Psoas muscle (tissue), 8 donors: ENCODE results near the gene C16orf78. TPM values are rescaled to one million over a fixed set of nuclear protein-coding genes. Genes with fewer than 3 reads are reported as not detected.

Experiments
- ATAC-seq, 4 donors: fragments of 200-7000 bp; cut with Tn5 transposase; one replicate each; pipeline ENCODE4 v1.9.1; 2020; ENCODE audit warnings: moderate library complexity in 3 of 4, mild to moderate bottlenecking in 2 of 4
- DNase-seq, 2 donors: peaks; one replicate each; pipeline ENCODE4 v3.0.0-alpha.2; 2020
- H3K27ac ChIP-seq: fragments of 200-600 bp; one replicate; pipeline ENCODE4 v1.8.0; 2022
- H3K27me3 ChIP-seq, 3 donors: fragments of 200-600 bp in 1 of 3; one replicate each; pipeline versions ENCODE4 v1.6.1 to v1.8.0; 2013 to 2022; ENCODE audit warnings: low read length in 2 of 3, mild to moderate bottlenecking in 2 of 3, moderate library complexity in 1 of 3; ENCODE audit not compliant: insufficient read depth in 3 of 3
- H3K36me3 ChIP-seq, 2 donors: fragments of 200-600 bp in 1 of 2; one replicate each; pipeline versions ENCODE4 v1.6.1 to v1.8.0; 2013 to 2022; ENCODE audit warnings: low read depth in 1 of 2, mild to moderate bottlenecking in 1 of 2, moderate library complexity in 1 of 2; ENCODE audit not compliant: insufficient read depth in 1 of 2
- H3K4me1 ChIP-seq: fragments of 200-600 bp; one replicate; pipeline ENCODE4 v1.8.0; 2022
- H3K4me3 ChIP-seq: fragments of 200-600 bp; one replicate; pipeline ENCODE4 v1.8.0; 2022; ENCODE audit warnings: mild to moderate bottlenecking
- H3K9me3 ChIP-seq: fragments of 200-600 bp; one replicate; pipeline ENCODE4 v1.8.0; 2022
- CTCF ChIP-seq: fragments of 200-600 bp; IDR thresholded peaks from one replicate; pipeline ENCODE4 v1.8.0; 2022; ENCODE audit warnings: antibody characterized with exemption
- WGBS, 3 donors: extraction: QIAGEN DNeasy Blood & Tissue Kit; methylation state at CpG; one replicate each; pipeline versions ENCODE4 v1.1.6 to v1.1.7; 2013; 5-methylcytosine and 5-hydroxymethylcytosine counted together
- intact Hi-C, 2 donors: fragments of 100-400 bp; cut with DNase I; formaldehyde crosslinking; loops; one replicate each; pipeline versions ENCODE4 v1.11.0 to v1.14.2; 2022
- long read RNA-seq, 2 donors: library from polyadenylated mRNA; unstranded; transcript quantifications; one replicate each; pipeline ENCODE4 v2.0.0, GENCODE V29; 2021
- polyA plus RNA-seq, 3 donors: library from polyadenylated mRNA; stranded (reverse); fragments of 200-250 nt; gene quantifications; one replicate each; pipeline ENCODE4 v1.2.3, GENCODE V29; 2013
- total RNA-seq, 4 donors: library from RNA; stranded (reverse); fragmentation: NEBNext Ultra II Directional in 2 of 4; extraction: Animal tissue kit (Norgen Biotek cat#: 25700) in 2 of 4; gene quantifications; one replicate each; pipeline versions ENCODE4 v1.2.1 to v1.2.4, GENCODE V29; 2021 to 2023
- donor health status: healthy with polysubstance abuse.
- donor health status: DM: no; HTN: no; CAD: no; lungs with moderate emphysema.
- donor health status: Bipolar disorder and iron deficiency.
- donor health status: healthy.
- donor health status: DM: yes; HTN: yes; CAD: no.
- donor health status: DM: no; HTN: no; CAD: no.
- donor health status: DM: no; HTN: no; CAD: no.
- donor health status: DM: yes; HTN: yes; CAD: no.

The C16orf78 gene
- not detected for total RNA-seq
- not detected for polyA plus RNA-seq
- long read RNA-seq, donor 1 = 0 reads
- long read RNA-seq, donor 2 = 0 reads

GRCh38 chr16:49373504-49373903 is at the start of gene C16orf78:
Gene C16orf78 (plus strand): TSS chr16:49373804. CDS start chr16:49373940, 136 bp downstream.
- ATAC-seq = no peak
- intact Hi-C loops = no loop called here
- Histone ChIP-seq H3K27ac (no peak within 1 kb of the TSS), H3K36me3 (no peaks in the 10 kb centered on the region), H3K4me3 (no peak within 1 kb of the TSS), H3K27me3 (peaks cover 0 to 2% (median 0%) of the 10 kb centered on the region in 3 donors), H3K4me1 (no peaks in the 10 kb centered on the region), H3K9me3 (no peaks in the 10 kb centered on the region)
- DNase-seq = no peak
- TF ChIP-seq CTCF = no peak
- WGBS, 3 donors = 88 to 95% (median 90%) methylated on average over 4 of the region's 4 CpGs

GRCh38 chr16:49324703-49325102 is 48.9 kb upstream of the C16orf78 start:
- no peak for TF ChIP-seq CTCF
- intact Hi-C loops = no loop called here
- 84 to 89% (median 89%) methylated on average over 9 of the region's 9 CpGs for WGBS, 3 donors
- ATAC-seq = no peak
- no peaks in the 10 kb centered on the region for H3K9me3 ChIP-seq
- H3K27ac ChIP-seq = no peak overlapping the region
- no peak for DNase-seq
- H3K4me1 ChIP-seq = no peaks in the 10 kb centered on the region
- no peak overlapping the region for H3K4me3 ChIP-seq
- H3K27me3 ChIP-seq = peaks cover 0 to 4% (median 2%) of the 10 kb centered on the region in 3 donors
- no peaks in the 10 kb centered on the region for H3K36me3 ChIP-seq

- H3K27ac ChIP-seq = no peak overlapping the region
- TF ChIP-seq CTCF = no peak
Measured at GRCh38 chr16:49327466-49327865, 46.1 kb upstream of the C16orf78 start.

GRCh38 chr16:49328325-49328724 is 45.3 kb upstream of the C16orf78 start:
- TF ChIP-seq CTCF = no peak
- H3K9me3 ChIP-seq = no peaks in the 10 kb centered on the region
- H3K27ac ChIP-seq = no peak overlapping the region
- no peaks in the 10 kb centered on the region for H3K36me3 ChIP-seq
- H3K4me1 ChIP-seq = no peaks in the 10 kb centered on the region
- no peak overlapping the region for H3K4me3 ChIP-seq
- intact Hi-C loops = no loop called here
- DNase-seq = no peak
- no peaks in the 10 kb centered on the region for H3K27me3 ChIP-seq
- WGBS, 3 donors = 71 to 78% (median 71%) methylated on average over 4 of the region's 4 CpGs
- ATAC-seq = no peak

More at GRCh38 chr16:49327466-49327865, 46.1 kb upstream of the C16orf78 start:
- Histone ChIP-seq H3K9me3 (no peaks in the 10 kb centered on the region), H3K4me3 (no peak overlapping the region), H3K27me3 (no peaks in the 10 kb centered on the region), H3K36me3 (no peaks in the 10 kb centered on the region), H3K4me1 (no peaks in the 10 kb centered on the region)
- ATAC-seq (no peak), DNase-seq (no peak)
- intact Hi-C loops = no loop called here
- 68 to 73% (median 71%) methylated on average over 4 of the region's 4 CpGs for WGBS, 3 donors

- H3K36me3 ChIP-seq = no peaks in the 10 kb centered on the region
- 70 to 74% (median 72%) methylated on average over 9 of the region's 9 CpGs for WGBS, 3 donors
- H3K4me3 ChIP-seq = no peak overlapping the region
- H3K27me3 ChIP-seq = peaks cover 0 to 5% (median 0%) of the 10 kb centered on the region in 3 donors
- DNase-seq = no peak
- ATAC-seq = no peak
- no peak overlapping the region for H3K27ac ChIP-seq
- TF ChIP-seq CTCF = no peak
- no peaks in the 10 kb centered on the region for H3K9me3 ChIP-seq
- no peaks in the 10 kb centered on the region for H3K4me1 ChIP-seq
- intact Hi-C loops = no loop called here
Measured at GRCh38 chr16:49330562-49331201, 42.9 kb upstream of the C16orf78 start.
